HCT116 (cell line): ENCODE measurements around the gene ASXL2. TPM values are rescaled to one million over a fixed set of nuclear protein-coding genes. Genes with fewer than 3 reads are reported as not detected.

Source experiments
- ATAC-seq: fragments of 200-7000 bp; cut with Tn5 transposase; 2 replicates; pipeline ENCODE4 v1.9.1; 2020; ENCODE audit warnings: mild to moderate bottlenecking, moderate library complexity
- BruUV-seq: library from RNA; stranded (reverse); fragments of 400-500 nt; replicated peaks from 2 replicates; lab custom pipeline; 2021; lab: Mats Ljungman, UMichigan
- CTCF ChIA-PET: fragments of 300-600 bp; sonication (Branson Sonifier 250); formaldehyde crosslinking; loops from one replicate; lab custom pipeline; 2021; ENCODE audit warnings: antibody characterized with exemption; lab: Charles Lee
- POLR2A ChIA-PET: fragments of 300-600, 350-600 bp; sonication (Branson Sonifier 250); formaldehyde crosslinking; loops from one replicate; lab custom pipeline; 2021; ENCODE audit warnings: antibody characterized with exemption; lab: Charles Lee
- RAD21 ChIA-PET, 2 experiments: fragments of 300-600 bp; sonication (Branson Sonifier 250); formaldehyde crosslinking; loops; one replicate each; lab custom pipeline; 2023; ENCODE audit warnings: low total read pairs in 2 of 2; ENCODE audit not compliant: uncharacterized antibody in 2 of 2, unreplicated experiment in 2 of 2, low non-redundant PET in 1 of 2; lab: Charles Lee
- DNase-seq: peaks from one replicate; pipeline ENCODE4 v3.0.0-alpha.2; 2010; ENCODE audit warnings: low read depth, low spot score
- H2AFZ ChIP-seq: fragments of 200-600 bp; shearing (Covaris generic), sonication (generic); 2 replicates; pipeline ENCODE4 v1.6.1; 2017; ENCODE audit warnings: low read depth, mixed run types, mixed read lengths, antibody characterized with exemption, low read length; ENCODE audit not compliant: poor library complexity, severe bottlenecking
- H3K27ac ChIP-seq: 2 replicates; pipeline ENCODE4 v1.5.1; 2012; ENCODE audit warnings: low read depth, low read length
- H3K27me3 ChIP-seq: fragments of 200-600 bp; sonication (generic); 2 replicates; pipeline ENCODE4 v1.6.1; 2016; ENCODE audit warnings: mixed run types, low read length, mixed read lengths; ENCODE audit not compliant: insufficient read depth
- H3K36me3 ChIP-seq, 2 experiments: fragments of 200-500 bp in 1 of 2; fragments of 200-600 bp in 1 of 2; sonication (Bioruptor generic) in 1 of 2; sonication (generic) in 1 of 2; 2 replicates each; pipeline versions ENCODE4 v1.5.1 to v1.6.1; 2014 to 2016; ENCODE audit warnings: low read length in 2 of 2, inconsistent platforms in 1 of 2, mixed read lengths in 1 of 2, mixed run types in 1 of 2; ENCODE audit not compliant: insufficient read depth in 2 of 2, control insufficient read depth in 1 of 2
- H3K4me1 ChIP-seq, 2 experiments: fragments of 200-600 bp in 1 of 2; sonication (generic) in 1 of 2; 2 replicates each; pipeline versions ENCODE4 v1.5.1 to v1.6.1; 2012 to 2017; ENCODE audit warnings: low read length in 2 of 2, inconsistent platforms in 1 of 2, mild to moderate bottlenecking in 1 of 2, mixed read lengths in 1 of 2, mixed run types in 1 of 2, moderate library complexity in 1 of 2; ENCODE audit not compliant: insufficient read depth in 2 of 2, control insufficient read depth in 1 of 2
- H3K4me2 ChIP-seq: fragments of 200-600 bp; sonication (generic); 2 replicates; pipeline ENCODE4 v1.6.1; 2017; ENCODE audit warnings: mixed run types, low read length, mixed read lengths
- H3K4me3 ChIP-seq, 2 experiments: fragments of 200-600 bp in 1 of 2; sonication (generic) in 1 of 2; replicated peaks in 1 of 2; 2 replicates each; pipeline ENCODE4 v1.5.1; 2011 to 2016; ENCODE audit warnings: low read length in 2 of 2, control low read depth in 1 of 2, low read depth in 1 of 2, mild to moderate bottlenecking in 1 of 2, mixed read lengths in 1 of 2, mixed run types in 1 of 2
- H3K79me2 ChIP-seq: fragments of 200-600 bp; sonication (generic); 2 replicates; pipeline ENCODE4 v1.6.1; 2017; ENCODE audit warnings: mild to moderate bottlenecking, mixed run types, low read length, moderate library complexity, mixed read lengths; ENCODE audit not compliant: insufficient read depth
- H3K9ac ChIP-seq: fragments of 200-600 bp; sonication (generic); 2 replicates; pipeline ENCODE4 v1.6.1; 2016; ENCODE audit warnings: low read length, mixed read lengths
- H3K9me2 ChIP-seq: fragments of 200-600 bp; sonication (generic), shearing (Covaris generic); 2 replicates; pipeline ENCODE4 v1.6.1; 2017; ENCODE audit warnings: mixed run types, mild to moderate bottlenecking, moderate library complexity; ENCODE audit not compliant: insufficient read depth
- H3K9me3 ChIP-seq, 2 experiments: fragments of 200-500 bp in 1 of 2; fragments of 200-600 bp in 1 of 2; sonication (Bioruptor generic) in 1 of 2; sonication (generic) in 1 of 2; 2 replicates each; pipeline ENCODE4 v1.6.1; 2014 to 2017; ENCODE audit warnings: low read length in 2 of 2, mixed read lengths in 2 of 2, inconsistent platforms in 1 of 2, low read depth in 1 of 2, mild to moderate bottlenecking in 1 of 2, mixed run types in 1 of 2, moderate library complexity in 1 of 2; ENCODE audit not compliant: control insufficient read depth in 1 of 2, insufficient read depth in 1 of 2
- H4K20me1 ChIP-seq: fragments of 200-600 bp; sonication (generic), shearing (Covaris generic); 2 replicates; pipeline ENCODE4 v1.6.1; 2017; ENCODE audit warnings: mixed run types, mild to moderate bottlenecking, moderate library complexity; ENCODE audit not compliant: insufficient read depth
- CBX3 ChIP-seq: IDR thresholded peaks from 2 replicates; pipeline ENCODE4 v1.6.1; 2012; ENCODE audit warnings: low read depth
- SIN3A ChIP-seq: IDR thresholded peaks from 2 replicates; pipeline ENCODE4 v1.6.1; 2012; ENCODE audit warnings: low read depth
- SP1 ChIP-seq: IDR thresholded peaks from 2 replicates; pipeline ENCODE4 v1.6.1; 2012; ENCODE audit warnings: low read depth
- SRF ChIP-seq: IDR thresholded peaks from 2 replicates; pipeline ENCODE4 v1.6.1; 2012; ENCODE audit warnings: low read depth
- ZNF274 ChIP-seq: fragments of 200-500 bp; sonication (Bioruptor generic); IDR thresholded peaks from 2 replicates; pipeline ENCODE4 v1.6.1; 2014; ENCODE audit warnings: mild to moderate bottlenecking, low read depth, low read length, inconsistent platforms
- intact Hi-C: fragments of 100-400 bp; cut with micrococcal nuclease; formaldehyde crosslinking; loops from 2 replicates; pipeline ENCODE4 v1.10.0; 2022
- total RNA-seq: library from RNA; stranded (reverse); gene quantifications from one replicate; pipeline ENCODE4 v1.2.1, GENCODE V29; 2021; ENCODE audit not compliant: unreplicated experiment

Gene ASXL2
- total RNA-seq, 1 experiment from 2014 or later, result 29.2 TPM

DNA sequence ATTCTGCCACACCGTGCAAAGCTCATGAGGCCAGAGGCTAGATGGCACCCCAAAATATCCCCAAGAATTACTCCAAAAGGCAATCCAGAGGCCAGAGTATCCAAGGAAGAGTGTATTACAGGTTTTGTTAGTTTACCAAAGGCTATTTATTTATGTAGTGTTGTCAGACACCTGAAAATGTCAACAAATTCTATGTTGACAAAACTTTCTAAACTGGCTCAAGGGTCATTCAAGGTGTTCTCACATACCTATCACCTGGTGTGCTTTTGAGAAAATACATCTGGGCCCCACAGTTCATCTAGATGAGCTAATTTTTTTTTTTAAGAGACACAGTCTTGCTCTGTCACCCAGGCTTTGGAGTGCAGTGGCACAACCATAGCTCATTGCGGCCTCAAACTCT, 192.5 kb downstream of the ASXL2 start:
- H3K9me3 ChIP-seq, result no peaks in the 10 kb centered on the region
- H3K4me1 ChIP-seq, result peaks cover 2 to 7% of the 10 kb centered on the region in 2 experiments; a peak in 3 of 4 replicates
- intact Hi-C loops, result no loop called here
- no peak overlapping the region for H3K4me3 ChIP-seq
- H3K27ac ChIP-seq, result no peak overlapping the region
- DNase-seq (no peak), ATAC-seq (no peak)
- RAD21 ChIA-PET, result no interaction called here
- no peak overlapping the region for H3K4me2 ChIP-seq
- H4K20me1 ChIP-seq, result no peaks in the 10 kb centered on the region
- H3K27me3 ChIP-seq, result no peaks in the 10 kb centered on the region
- H3K9me2 ChIP-seq, result no peaks in the 10 kb centered on the region
- H3K36me3 ChIP-seq, result no peaks in the 10 kb centered on the region
- no peak overlapping the region for H3K9ac ChIP-seq
- H2AFZ ChIP-seq, result no peak overlapping the region
- POLR2A ChIA-PET, result no interaction called here
- no peaks in the 10 kb centered on the region for H3K79me2 ChIP-seq
- BruUV-seq, result no TSS peak
- TF ChIP-seq SRF, result no peak
- no peak for TF ChIP-seq ZNF274
- TF ChIP-seq SP1, result no peak
- no peak for TF ChIP-seq SIN3A
- no peak for TF ChIP-seq CBX3
- CTCF ChIA-PET, result interaction anchor here (1.3 kb wide), 1 partner anchor 21 kb away, joined by 4 read pairs; no protein-coding TSS in a partner anchor

DNA sequence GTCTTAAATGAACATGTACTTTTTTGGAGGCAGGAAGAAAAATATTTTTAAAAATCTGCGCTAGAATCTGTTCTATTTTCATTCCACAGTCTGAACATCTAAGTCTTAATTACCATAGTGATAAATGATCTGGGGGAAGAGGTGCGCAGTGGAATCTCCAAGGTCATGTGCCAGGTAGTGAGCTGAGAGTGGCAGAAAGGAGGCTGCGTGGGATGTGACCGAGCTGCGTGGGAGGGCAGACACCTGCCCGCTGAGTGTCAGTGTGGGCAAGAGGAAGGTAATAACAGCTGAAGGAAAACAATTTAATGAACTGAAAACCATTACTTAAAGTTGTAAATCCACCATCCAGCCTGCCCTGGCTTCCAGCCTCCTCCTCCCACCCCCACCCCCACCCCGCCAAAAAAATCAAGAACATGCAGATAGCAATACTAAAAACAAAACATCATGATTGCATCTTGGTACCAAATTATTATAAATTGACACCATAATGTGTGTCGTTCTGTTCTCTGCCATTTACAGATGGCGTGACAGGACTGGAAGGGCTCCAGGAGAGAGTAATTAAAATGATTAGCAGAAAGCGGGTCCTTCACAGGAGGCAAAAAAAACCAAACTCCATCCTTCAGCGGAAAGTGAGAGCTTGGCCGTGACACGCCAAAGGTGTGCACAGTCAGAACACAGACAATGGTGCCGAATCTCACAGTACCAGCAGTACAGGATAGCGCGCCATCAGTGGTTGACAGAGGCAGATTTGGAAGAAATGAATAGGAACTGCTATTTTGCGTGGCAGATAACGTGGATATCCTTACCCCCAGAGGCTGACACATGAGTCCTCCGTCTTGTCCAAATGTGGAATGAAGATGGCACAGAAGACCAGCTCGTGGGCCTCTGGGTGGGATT, 193.5 kb downstream of the ASXL2 start:
- RAD21 ChIA-PET, result no interaction called here
- DNase-seq (no peak), ATAC-seq (no peak)
- no peaks in the 10 kb centered on the region for H3K79me2 ChIP-seq
- H3K9ac ChIP-seq, result no peak overlapping the region
- no peaks in the 10 kb centered on the region for H3K9me3 ChIP-seq
- no peak overlapping the region for H2AFZ ChIP-seq
- POLR2A ChIA-PET, result no interaction called here
- no peaks in the 10 kb centered on the region for H3K36me3 ChIP-seq
- CTCF ChIA-PET, result interaction anchor here (0.6 to 1.3 kb wide), 2 partner anchors 20 to 78 kb away, joined by 3 to 4 read pairs; no protein-coding TSS in a partner anchor
- no peaks in the 10 kb centered on the region for H3K27me3 ChIP-seq
- no peak overlapping the region for H3K27ac ChIP-seq
- no peak overlapping the region for H3K4me2 ChIP-seq
- no peak overlapping the region for H3K4me3 ChIP-seq
- peaks cover 0 to 2% of the 10 kb centered on the region in 2 experiments; a peak in 3 of 4 replicates for H3K4me1 ChIP-seq
- H3K9me2 ChIP-seq, result no peaks in the 10 kb centered on the region
- TF ChIP-seq SIN3A, result no peak
- intact Hi-C loops, result no loop called here
- no peaks in the 10 kb centered on the region for H4K20me1 ChIP-seq
- no TSS peak for BruUV-seq

Other genes starting within 250 kb of the ASXL2 start
- gene DTNB, start 204.9 kb downstream of the ASXL2 start, total RNA-seq, result 30.2 TPM
- gene KIF3C, start 104.0 kb upstream of the ASXL2 start, total RNA-seq, result 5.4 TPM
- 167 TPM for gene RAB10, start 155.6 kb upstream of the ASXL2 start, total RNA-seq